Measurements from ENCODE around the gene L3MBTL3.
"Not testable (repeated sequence)": the region's sequence is repeated elsewhere in the genome, so short reads cannot be mapped to it uniquely, and the experiment has no call there.

Gene L3MBTL3

DNA sequence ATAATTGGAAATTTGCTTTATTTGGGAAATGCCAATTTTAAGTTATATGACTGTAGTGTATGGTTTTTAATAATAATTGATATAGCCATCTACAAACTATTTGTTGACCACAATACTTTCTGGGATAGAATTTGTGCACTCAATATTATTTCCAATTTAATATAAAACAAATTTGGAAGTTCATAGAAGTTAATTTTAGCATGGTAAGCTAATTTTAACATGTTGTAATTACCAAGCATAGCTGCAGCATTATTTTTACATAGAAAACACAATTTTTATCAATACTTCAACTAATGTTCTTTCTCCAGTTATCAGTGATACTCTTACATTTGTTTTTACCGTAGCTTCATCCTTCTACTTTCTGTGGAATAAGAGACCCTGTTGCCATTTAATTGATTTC lies 100.8 kb downstream of the L3MBTL3 start:
- DNase-seq = no peak
- TF ChIP-seq GATA1 (IDR thresholded peaks at IDR 0.05; ENCODE audit: low read depth, low read length) (no peak), POLR2A (IDR thresholded peaks at IDR 0.05; ENCODE audit: low read length) (no peak)

DNA sequence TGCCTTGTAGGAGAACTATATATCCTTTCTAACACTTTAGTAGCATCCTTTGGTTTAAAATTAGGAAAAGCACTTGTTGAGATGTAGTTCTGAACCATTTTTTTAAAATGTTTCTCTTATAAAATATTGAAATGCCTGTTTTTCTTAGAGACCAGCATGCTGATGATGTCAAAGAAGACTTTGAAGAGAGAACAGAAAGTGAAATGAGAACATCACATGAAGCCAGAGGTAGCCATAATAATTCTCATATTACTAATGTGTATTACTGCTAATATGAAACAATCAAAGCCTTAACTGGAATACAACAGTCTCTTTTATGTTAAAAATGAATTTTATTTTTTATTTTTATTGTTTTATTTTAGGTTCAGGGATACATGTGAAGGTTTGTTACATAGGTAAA lies 102.3 kb downstream of the L3MBTL3 start:
- no peak for TF ChIP-seq GATA1 (IDR thresholded peaks at IDR 0.05; ENCODE audit: low read depth, low read length)
- no peak for TF ChIP-seq POLR2A (IDR thresholded peaks at IDR 0.05; ENCODE audit: low read length)
- DNase-seq = no peak

- TF ChIP-seq POLR2A (IDR thresholded peaks at IDR 0.05; ENCODE audit: low read length) (no peak), GATA1 (IDR thresholded peaks at IDR 0.05; ENCODE audit: low read depth, low read length) (no peak)
- no peak for DNase-seq
These were observed 103.9 kb downstream of the L3MBTL3 start for GRCh38 chr6:130122243-130122642.

- TF ChIP-seq GATA1 (IDR thresholded peaks at IDR 0.05; ENCODE audit: low read depth, low read length) (no peak), POLR2A (IDR thresholded peaks at IDR 0.05; ENCODE audit: low read length) (no peak)
- no peak for DNase-seq
These were observed 108.8 kb downstream of the L3MBTL3 start for GRCh38 chr6:130127195-130127594.

- no peak for DNase-seq
- TF ChIP-seq GATA1 (IDR thresholded peaks at IDR 0.05; ENCODE audit: low read depth, low read length) = no peak
- no peak for TF ChIP-seq POLR2A (IDR thresholded peaks at IDR 0.05; ENCODE audit: low read length)
These were observed 109.9 kb downstream of the L3MBTL3 start for GRCh38 chr6:130128326-130128725.

DNA sequence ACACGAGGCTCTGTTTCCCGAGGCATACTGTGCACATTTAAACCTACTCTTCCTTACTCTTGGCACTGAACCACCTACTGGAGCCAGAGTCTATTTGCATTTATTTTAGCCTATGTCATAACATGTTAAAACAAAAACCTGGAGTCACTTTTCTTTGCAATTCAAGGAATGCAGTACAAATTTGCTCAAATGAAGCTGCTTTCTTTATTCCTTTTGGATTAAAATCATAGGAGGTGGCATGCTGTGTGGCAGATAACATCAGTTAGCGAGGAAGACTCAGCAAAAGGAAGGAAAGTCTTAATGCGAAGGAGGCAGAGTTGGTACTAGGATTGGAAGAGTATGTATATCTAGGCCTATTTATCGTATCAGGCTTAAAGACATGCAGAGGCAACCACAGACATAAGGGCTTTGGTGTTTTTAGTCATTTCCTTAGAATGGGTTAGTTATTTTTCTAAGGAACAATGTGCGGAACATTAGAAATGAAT lies 111.4 kb downstream of the L3MBTL3 start:
- no peak for DNase-seq

DNA sequence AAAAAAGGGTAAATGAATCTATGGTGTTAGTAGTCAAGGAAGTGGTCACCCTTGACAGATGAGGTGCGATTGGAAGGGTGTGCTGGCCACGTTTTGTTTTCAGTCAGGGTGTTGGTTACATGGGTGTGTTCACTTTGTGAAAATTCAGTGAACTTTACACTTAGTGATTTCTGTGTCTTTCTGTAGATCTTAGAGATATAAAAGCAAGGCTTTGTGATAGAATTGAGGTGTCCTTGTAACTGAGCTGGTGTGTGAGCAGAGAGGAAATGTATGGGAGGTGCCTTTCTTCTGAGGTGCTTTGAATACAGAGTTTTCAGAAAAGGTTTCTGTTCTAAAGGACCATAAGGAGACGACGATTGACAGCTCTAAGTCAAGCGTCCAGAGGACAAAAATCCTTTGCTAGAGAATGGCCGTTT lies 113.9 kb downstream of the L3MBTL3 start:
- no peak for DNase-seq

More for the DNA sequence above, 111.4 kb downstream of the L3MBTL3 start:
- TF ChIP-seq POLR2A (IDR thresholded peaks at IDR 0.05; ENCODE audit: low read length) = no peak
- no peak for TF ChIP-seq GATA1 (IDR thresholded peaks at IDR 0.05; ENCODE audit: low read depth, low read length)

DNA sequence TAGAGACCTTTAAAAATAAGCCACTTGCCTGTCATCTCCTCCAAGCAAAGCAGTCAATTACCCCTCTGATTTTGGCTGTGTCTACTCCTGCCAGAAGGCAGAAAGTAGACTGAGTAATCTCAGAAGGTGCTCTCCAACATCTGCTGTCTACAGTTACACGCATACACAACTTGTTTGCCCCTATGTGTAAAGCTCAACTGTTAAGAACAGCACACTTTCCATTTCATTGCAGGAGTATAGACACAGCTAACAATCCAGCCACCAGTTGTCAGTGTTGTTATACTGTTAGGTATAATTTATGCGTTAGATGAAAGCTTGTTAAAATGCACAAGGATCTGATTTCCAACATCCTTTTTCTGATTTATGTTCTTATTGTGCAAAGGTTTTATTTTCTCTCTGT lies 116.2 kb downstream of the L3MBTL3 start:
- TF ChIP-seq POLR2A (IDR thresholded peaks at IDR 0.05; ENCODE audit: low read length) (no peak), GATA1 (IDR thresholded peaks at IDR 0.05; ENCODE audit: low read depth, low read length) (no peak)
- DNase-seq = no peak

More for the DNA sequence above, 113.9 kb downstream of the L3MBTL3 start:
- TF ChIP-seq POLR2A (IDR thresholded peaks at IDR 0.05; ENCODE audit: low read length) (no peak), GATA1 (IDR thresholded peaks at IDR 0.05; ENCODE audit: low read depth, low read length) (no peak)

- no peak for TF ChIP-seq GATA1 (IDR thresholded peaks at IDR 0.05; ENCODE audit: low read depth, low read length)
- no peak for TF ChIP-seq POLR2A (IDR thresholded peaks at IDR 0.05; ENCODE audit: low read length)
- no peak for DNase-seq
These were observed 118.4 kb downstream of the L3MBTL3 start for GRCh38 chr6:130136798-130137197.

DNA sequence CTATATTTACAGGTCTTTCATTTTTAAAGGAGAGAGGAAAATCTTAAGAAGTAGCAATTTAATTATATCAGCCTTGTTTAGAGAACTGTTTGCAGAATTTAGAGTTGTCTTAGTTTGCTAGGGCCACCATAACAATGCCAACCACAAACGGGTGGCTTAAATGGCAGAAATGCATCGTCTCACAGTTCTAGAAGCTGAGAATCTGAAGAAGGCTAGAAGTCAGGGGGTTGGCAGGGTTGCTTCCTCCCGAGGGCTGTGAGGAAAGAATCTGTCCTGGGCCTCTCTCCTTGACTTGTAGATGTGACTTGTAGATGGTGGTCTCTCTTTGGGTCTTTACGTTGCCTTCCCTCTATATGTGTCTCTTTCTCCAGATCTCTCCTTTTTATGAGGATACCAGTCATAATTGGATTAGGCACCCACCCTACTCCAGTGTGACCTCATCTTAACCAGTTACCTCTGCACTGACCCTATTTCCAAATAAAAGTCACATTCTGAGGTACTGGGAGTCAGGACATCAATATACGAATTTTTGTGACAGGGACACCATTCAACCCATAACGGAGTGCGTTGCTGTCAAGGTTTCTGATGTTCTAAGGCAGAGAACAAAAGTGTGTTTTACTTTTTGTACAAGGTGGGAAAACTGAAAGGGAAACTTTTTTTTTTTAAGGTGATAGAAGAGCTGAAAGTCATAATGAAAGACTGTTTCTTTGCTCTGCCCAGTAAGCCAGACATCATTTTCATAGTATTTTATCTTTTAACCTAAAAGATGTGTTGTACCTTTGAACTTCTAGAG lies 119.9 kb downstream of the L3MBTL3 start:
- no peak for DNase-seq
- no peak for TF ChIP-seq GATA1 (IDR thresholded peaks at IDR 0.05; ENCODE audit: low read depth, low read length)
- TF ChIP-seq POLR2A (IDR thresholded peaks at IDR 0.05; ENCODE audit: low read length) = no peak

GRCh38 chr6:130138909-130139242 lies 120.5 kb downstream of the L3MBTL3 start:
- TF ChIP-seq POLR2A (IDR thresholded peaks at IDR 0.05; ENCODE audit: low read length) (no peak), GATA1 (IDR thresholded peaks at IDR 0.05; ENCODE audit: low read depth, low read length) (no peak)
- DNase-seq = no peak

DNA sequence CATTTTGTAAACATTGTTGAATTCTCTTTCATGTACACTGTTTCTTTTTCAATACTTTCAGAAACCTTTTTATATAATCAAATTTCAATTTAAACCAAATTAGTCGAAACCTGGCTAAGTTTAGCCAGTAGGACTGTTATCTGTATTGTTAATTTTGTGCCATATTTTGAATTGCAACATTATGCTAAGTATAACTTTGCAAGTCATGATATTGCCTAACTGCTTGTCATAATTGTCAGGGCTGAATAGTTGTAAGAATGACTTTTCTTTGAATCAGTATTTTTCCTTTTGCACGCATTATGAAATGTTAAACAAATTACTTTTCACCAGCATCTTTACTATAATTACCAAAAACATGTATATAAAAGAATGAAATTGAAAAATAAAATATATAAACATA lies 121.7 kb downstream of the L3MBTL3 start:
- DNase-seq = peak; percentile 25 to 57
- no peak for TF ChIP-seq POLR2A (IDR thresholded peaks at IDR 0.05; ENCODE audit: low read length)

GRCh38 chr6:130143709-130144108 lies 125.3 kb downstream of the L3MBTL3 start:
- no peak for TF ChIP-seq GATA1 (IDR thresholded peaks at IDR 0.05; ENCODE audit: low read depth, low read length)
- TF ChIP-seq POLR2A (IDR thresholded peaks at IDR 0.05; ENCODE audit: low read length) = no peak

GRCh38 chr6:130147111-130147510 lies 128.7 kb downstream of the L3MBTL3 start:
- no peak for TF ChIP-seq POLR2A (IDR thresholded peaks at IDR 0.05; ENCODE audit: low read length)
- no peak for TF ChIP-seq GATA1 (IDR thresholded peaks at IDR 0.05; ENCODE audit: low read depth, low read length)
- DNase-seq = no peak

More at GRCh38 chr6:130143709-130144108, 125.3 kb downstream of the L3MBTL3 start:
- no peak for DNase-seq

DNA sequence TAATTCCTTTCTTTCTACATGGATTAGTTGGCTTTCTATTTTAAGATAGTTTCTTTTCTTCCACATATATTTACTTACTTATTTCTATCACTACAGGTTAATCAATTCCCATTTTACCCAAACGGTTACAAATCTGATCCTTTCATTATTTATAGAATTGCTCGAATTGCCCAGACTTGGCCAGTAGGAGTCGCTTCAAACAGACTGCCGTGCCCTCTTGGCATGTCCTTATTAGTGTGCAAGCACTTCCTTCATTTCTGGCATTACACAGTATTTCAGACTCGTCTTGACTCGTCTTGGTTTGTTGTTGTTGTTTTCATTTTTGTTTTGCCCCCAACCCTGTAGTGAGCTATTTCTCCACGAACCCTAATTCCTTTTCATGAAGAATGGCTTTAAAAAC lies 129.8 kb downstream of the L3MBTL3 start:
- DNase-seq = peak; percentile 36 to 44

DNA sequence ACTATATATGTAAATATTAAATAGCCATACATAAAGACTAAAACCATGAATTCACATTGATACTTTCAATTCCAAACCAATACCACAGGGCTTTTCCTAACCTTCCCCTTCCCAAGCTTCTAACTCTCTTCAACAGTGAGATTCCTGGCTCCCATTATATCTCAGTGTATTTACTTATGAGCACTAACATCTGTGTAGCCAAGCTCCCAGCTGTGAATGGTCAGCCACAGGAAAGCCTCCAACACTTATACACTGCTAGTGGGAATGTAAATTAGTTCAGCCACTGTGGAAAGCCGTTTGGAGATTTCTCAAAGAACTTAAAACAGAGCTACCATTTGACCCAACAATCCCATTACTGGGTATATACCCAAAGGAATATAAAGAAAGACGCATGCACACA lies 130.6 kb downstream of the L3MBTL3 start:
- not testable (repeated sequence) for DNase-seq

More for the DNA sequence above, 129.8 kb downstream of the L3MBTL3 start:
- TF ChIP-seq POLR2A (IDR thresholded peaks at IDR 0.05; ENCODE audit: low read length) (no peak), GATA1 (IDR thresholded peaks at IDR 0.05; ENCODE audit: low read depth, low read length) (no peak)
